GM21381 (cell line): ENCODE measurements around the gene ATG9B.

ENCODE experiments used
- ATAC-seq: cut with Tn5 transposase; IDR thresholded peaks from one replicate; pipeline ENCODE4 v1.9.1; 2021; ENCODE audit warnings: mild to moderate bottlenecking, moderate library complexity; ENCODE audit not compliant: unreplicated experiment

ATG9B gene, protein sequence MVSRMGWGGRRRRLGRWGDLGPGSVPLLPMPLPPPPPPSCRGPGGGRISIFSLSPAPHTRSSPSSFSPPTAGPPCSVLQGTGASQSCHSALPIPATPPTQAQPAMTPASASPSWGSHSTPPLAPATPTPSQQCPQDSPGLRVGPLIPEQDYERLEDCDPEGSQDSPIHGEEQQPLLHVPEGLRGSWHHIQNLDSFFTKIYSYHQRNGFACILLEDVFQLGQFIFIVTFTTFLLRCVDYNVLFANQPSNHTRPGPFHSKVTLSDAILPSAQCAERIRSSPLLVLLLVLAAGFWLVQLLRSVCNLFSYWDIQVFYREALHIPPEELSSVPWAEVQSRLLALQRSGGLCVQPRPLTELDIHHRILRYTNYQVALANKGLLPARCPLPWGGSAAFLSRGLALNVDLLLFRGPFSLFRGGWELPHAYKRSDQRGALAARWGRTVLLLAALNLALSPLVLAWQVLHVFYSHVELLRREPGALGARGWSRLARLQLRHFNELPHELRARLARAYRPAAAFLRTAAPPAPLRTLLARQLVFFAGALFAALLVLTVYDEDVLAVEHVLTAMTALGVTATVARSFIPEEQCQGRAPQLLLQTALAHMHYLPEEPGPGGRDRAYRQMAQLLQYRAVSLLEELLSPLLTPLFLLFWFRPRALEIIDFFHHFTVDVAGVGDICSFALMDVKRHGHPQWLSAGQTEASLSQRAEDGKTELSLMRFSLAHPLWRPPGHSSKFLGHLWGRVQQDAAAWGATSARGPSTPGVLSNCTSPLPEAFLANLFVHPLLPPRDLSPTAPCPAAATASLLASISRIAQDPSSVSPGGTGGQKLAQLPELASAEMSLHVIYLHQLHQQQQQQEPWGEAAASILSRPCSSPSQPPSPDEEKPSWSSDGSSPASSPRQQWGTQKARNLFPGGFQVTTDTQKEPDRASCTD

DNA sequence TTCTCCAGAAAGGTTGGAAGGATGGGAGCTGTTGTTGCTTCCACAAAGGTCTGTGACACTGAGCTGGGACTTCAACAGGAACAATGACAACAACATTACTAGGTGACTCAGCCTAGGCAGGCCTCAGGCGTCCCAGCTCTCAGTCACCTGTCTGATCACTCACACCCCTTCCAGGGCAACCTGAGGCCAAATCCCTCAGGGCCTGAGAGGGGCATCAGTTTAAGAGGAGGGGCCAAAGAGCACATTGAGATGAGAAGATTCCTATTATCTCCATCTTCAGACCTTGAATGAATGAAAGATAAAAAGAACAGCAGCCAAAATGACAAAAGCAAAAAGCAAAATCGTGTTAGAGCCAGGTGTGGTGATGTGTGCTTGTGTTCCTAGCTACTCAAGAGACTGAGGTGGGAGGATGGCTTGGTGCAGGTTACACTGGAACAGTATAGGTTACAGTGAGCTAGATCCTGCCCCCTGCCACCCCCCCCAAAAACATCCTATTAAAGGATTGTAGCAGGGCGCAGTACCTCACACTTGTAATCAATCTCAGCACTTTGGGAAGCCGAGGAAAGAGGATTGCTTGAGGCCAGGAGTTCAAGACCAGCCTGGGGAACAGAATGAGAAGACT is at the start of gene ATG9B:
TSS of gene ATG9B (minus strand) at position 60 of the 622 bp plus-strand sequence. CDS start 71 bp downstream, outside the sequence.
- ATAC-seq = no peak

DNA sequence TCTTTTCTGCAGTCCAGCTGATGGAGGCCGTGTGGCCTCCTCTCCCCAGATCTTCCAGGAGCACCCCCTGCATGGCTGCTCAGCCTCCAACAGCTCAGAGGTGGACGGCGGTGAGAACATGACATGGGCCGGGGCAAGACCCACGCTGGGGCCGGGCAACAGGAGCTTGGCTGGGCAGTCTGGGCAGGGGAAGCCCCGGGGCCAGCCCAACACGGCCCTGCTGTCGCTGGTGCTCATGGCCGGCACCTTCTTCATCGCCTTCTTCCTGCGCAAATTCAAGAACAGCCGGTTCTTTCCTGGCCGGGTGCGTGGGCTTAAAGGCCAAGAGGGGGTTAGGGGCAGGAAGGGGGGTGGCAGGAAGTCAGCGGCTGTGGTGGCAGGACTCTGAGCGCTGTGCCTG is 49.7 kb upstream of the ATG9B start:
- no peak for ATAC-seq

DNA sequence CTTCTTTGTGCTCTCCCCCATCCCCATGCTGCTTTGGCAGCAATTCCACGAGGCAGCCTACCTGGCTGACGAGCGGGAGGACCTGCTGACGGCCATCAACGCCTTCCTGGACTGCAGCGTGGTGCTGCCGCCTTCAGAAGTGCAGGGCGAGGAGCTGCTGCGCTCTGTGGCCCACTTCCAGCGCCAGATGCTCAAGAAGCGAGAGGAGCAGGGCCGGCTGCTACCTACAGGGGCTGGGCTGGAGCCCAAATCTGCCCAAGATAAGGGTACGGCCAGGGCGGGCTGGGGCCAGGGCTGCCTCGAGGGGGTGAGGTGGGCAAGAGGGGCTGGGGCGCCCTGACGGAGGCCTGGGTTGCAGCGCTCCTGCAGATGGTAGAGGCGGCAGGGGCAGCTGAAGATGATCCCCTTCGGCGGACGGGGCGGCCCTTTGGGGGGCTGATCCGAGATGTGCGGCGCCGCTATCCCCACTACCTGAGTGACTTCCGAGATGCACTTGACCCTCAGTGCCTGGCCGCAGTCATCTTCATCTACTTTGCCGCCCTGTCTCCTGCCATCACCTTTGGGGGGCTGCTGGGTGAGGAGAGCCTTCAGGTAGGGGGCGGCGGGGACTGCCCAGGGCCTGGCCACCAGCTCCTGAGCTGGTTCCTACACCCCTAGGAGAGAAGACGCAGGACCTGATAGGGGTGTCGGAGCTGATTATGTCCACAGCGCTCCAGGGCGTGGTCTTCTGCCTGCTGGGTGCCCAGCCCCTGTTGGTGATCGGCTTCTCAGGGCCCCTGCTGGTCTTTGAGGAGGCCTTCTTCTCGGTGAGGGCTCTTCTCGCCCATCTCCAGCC is 47.0 kb upstream of the ATG9B start:
- ATAC-seq = no peak

DNA sequence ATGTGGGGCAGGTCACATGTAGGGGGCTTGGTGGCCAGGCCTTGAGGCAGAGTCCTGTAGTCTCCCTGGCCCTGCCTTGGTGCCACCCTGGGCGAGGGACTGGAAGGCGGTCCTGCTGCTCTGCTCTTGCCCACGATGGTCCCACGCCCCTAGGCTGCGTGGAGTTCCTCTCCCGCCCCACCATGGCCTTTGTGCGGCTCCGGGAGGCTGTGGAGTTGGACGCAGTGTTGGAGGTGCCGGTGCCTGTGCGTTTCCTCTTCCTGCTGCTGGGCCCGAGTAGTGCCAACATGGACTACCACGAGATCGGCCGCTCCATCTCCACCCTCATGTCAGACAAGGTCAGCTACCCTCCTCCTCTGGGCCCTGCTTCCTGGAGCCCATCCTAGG is 46.3 kb upstream of the ATG9B start:
- no peak for ATAC-seq

DNA sequence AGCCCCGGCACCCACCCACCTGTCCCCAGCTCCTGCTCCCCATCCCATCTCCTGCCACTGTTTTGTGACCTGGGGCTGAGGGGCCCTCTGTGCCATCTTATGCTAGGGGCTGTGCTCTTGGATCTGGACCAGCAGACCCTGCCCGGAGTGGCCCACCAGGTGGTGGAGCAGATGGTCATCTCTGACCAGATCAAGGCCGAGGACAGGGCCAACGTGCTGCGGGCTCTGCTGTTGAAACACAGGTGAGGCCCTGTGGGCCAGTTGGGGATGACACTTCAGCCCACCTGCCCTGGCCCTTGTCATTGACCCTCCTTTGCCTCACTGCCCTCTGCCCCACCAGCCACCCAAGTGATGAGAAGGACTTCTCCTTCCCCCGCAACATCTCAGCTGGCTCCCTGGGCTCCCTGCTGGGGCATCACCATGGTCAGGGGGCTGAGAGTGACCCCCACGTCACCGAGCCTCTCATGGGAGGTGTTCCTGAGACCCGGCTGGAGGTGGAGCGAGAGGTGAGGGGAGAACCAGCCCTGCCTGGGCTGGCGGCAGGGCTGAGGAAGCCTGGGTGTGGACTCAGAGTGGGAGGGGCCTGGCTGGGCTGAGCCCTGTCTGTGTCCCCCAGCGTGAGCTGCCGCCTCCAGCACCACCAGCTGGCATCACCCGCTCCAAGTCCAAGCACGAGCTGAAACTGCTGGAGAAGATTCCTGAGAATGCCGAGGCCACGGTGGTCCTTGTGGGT is 45.7 kb upstream of the ATG9B start:
- ATAC-seq = no peak

DNA sequence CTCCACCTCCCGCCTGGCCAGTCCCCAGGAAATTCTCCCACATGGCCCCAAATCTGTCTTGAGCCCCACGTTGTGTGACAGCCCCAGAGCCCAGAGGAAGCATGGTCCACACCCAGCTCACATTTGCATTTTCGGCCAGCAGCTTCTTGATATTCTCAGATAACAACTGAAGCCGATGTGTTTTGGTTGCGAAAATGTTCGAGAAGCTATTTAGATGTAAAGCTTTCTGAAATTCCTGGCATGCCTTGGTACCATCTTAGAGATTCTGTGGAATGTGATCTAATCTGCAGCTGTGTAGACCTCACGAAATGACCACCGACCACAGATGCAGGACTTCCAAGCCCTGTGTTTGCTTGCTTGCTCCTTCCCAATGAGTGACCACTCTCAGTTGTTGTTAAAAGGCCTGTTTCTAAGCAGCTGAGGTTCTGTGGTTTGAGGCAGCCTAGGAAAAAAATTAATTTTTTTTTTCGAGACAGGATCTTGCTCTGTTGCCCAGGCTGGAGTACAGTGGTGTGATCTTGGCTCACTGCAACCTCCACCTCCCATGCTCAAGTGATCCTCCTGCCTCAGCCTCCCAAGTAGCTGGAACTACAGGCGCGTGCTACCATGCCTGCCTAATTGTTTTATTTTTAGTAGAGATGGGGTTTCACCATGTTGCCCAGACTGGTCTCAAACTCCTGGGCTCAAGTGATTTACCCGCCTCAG is 43.9 kb upstream of the ATG9B start:
- no peak for ATAC-seq

DNA sequence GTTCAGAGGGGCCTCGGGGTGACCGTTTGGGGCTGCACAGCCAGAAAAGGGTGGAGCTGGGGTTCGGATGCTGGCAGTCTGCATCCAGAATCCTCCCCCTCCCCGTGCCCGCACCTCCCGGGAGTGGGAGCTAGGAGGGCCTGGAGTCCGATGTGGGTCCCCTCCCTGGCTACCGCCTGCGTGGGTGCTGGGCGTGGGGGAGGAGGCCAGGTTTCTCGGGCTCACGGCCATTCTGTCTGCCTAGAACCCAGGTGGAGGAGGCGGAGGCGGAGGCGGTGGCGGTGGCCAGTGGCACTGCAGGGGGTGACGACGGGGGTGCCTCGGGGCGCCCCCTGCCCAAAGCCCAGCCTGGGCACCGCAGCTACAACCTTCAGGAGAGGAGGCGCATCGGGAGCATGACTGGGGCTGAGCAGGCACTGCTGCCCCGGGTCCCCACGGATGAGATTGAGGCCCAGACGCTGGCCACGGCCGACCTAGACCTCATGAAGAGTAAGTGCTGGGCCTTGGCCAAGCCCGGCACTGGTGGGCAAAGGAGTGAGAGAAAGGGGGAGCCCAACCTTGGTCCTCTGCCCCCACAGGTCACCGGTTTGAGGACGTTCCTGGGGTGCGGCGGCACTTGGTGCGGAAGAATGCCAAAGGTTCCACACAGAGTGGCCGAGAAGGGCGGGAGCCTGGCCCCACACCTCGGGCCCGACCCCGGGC is 42.1 kb upstream of the ATG9B start:
- no peak for ATAC-seq

DNA sequence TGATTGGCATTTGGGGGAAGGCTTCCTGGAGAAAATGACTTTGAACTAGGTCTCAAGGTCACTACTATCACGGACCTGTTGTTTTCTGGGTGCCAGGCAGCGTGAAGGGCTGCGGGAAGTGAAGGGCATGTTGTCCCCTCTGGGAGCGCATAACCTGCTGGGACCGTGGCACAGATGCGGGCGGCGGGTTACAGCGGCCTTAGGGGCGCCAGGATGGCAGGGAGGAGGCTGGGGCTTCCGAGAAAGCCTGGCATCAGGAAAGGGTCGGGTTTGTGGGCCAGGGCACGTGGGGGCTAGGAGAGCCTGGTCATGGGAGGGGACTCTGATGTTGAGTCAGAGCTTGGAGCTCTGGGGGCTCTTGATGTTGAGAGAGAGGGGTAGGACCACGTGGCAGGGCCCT is 41.2 kb upstream of the ATG9B start:
- ATAC-seq = no peak

DNA sequence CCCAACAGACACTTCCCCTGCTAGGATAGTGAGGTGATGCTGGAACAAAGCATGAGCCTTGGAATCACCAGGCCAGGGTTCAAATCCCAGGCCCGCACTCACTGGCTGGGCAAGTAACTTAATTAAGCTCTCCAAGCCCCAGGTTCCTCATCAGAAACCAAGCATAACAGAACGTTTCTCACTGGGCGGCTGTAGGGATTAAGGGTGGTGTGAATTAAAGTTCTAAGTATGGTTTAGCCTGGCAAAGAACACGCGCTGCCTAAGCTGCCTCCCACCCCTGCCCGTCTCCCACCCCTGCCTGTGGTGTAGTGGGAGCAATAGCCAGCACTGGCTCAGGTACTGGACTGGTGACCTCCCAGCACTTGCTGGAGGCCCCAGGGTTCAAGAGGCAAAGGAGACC is 40.7 kb upstream of the ATG9B start:
- ATAC-seq = no peak

DNA sequence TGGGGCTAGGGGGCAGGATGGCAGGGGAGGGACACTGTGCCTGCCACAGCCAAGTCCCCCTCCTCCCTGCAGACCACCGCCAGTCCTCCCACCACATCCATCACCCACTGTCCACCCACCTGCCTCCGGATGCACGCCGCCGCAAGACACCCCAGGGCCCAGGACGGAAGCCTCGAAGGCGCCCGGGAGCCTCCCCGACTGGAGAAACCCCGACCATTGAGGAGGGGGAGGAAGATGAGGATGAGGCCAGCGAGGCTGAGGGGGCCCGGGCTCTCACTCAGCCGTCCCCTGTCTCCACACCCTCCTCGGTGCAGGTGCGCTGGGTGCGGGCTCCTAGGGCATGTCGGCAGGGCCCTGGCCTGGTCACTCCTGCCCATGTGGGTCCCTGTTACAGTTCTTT is 40.2 kb upstream of the ATG9B start:
- no peak for ATAC-seq

DNA sequence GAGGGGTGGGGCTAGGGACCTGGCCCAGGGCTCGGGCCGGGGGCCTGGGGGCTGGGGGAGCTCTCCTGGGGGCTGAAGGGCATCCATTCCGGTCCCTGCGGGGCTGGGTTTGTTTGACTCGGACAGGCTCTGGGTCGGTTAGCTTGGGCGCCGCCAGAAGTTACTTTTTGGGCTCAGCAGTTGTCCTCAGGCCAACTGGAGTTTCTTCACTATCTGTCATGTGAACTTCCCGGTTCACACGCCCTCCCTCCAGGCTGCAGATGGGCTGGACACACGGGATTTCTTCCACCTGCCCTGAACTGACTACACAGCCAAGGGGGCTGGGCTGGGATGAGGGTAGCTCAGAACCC is 38.9 kb upstream of the ATG9B start:
- ATAC-seq = no peak

DNA sequence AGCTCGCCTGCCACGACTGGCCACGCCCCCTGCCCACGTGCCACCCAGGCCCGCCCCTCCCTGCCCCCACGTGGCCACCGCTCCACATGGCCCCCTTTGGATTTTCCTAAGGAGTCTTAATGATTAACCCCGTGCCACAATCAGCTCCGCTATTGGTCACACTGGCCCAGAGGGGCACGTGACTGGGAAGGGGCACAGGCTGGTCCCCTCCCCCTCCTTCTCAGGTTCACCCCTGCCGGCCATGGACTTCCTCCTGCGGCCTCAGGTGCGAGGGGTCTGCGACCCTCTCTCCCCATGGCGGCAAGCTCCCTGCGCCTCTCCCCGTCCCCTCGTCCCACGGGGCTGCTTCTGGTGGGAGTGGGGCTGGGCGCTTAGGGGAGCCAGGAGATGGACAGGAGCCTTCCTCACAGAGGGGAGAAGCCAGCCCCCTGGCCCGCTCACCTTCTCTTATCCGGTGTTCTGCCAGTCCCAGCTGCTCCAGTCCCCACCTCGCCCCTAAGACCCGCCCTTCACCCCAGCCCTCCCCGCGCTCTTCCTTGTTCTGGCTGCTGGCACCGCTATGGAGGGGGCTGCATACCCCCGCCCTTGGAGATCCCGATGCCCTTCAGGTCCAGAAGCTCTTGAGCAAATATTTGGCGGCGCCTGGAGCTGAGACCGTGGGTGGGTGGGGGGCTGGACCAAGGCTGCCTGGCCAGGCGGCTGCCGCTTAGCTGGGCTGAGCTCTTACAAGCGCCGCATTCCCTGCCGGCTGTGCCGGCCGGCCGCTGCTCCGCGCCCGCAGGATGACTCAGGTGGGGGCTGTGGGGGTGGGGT is 38.3 kb upstream of the ATG9B start:
- ATAC-seq = no peak

DNA sequence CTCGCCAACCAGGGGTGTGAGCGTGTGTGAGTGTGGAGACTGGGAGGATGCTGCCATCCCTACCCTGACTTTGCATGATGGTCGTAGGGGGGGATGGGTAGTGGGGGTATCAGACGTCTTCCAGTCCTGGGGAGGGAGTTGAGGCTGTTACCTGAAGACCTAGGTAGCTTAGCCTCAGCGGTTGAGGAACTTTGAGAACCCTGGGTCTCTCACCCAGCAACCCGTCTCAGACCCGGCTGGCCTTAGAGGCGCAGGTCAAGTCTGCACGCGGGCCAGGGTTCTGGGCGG is 37.8 kb upstream of the ATG9B start:
- no peak for ATAC-seq

DNA sequence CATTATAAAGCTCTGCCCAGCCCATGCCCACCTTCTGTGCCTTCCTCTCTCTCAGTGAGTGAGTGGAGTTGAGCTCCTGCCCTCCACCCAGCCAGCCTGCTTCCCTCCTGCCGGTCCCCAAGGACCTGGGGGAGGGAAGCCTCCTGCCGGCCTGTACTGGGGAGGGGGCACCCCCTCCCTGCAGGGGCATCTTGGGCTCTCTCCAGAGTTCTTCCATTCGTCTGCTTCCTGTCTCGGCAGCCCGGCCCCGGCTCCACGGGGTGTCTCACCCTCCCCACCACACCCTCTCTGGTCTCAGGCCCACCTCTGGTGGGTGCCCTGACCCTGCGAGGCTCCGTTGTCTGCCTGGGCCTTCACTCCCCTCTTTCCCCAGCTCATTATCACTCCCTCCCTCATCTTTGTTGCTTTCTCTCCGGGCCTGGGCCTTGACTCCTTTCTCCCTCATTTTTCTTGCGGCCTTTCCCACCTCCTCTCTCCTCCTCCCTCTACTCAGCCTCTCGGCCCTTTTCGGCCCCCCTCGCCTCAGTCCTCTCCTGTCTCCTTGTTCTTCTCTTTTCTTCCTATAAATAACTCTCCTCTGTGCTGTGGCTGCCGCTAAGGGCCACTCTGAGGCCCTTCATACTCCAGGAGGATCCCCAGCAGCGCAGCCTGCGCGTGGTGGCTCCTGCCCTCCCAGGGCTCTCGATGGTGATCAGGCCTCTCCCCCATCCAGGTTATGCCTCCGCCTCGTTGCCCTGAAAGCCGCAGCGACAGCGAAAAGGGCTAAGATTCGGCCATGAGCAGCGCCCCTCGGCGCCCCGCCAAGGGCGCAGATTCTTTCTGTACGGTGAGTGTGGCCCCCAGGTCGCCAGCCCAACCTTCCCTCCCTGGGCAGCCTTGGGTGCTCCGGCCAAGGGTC is 37.2 kb upstream of the ATG9B start:
- ATAC-seq = no peak

DNA sequence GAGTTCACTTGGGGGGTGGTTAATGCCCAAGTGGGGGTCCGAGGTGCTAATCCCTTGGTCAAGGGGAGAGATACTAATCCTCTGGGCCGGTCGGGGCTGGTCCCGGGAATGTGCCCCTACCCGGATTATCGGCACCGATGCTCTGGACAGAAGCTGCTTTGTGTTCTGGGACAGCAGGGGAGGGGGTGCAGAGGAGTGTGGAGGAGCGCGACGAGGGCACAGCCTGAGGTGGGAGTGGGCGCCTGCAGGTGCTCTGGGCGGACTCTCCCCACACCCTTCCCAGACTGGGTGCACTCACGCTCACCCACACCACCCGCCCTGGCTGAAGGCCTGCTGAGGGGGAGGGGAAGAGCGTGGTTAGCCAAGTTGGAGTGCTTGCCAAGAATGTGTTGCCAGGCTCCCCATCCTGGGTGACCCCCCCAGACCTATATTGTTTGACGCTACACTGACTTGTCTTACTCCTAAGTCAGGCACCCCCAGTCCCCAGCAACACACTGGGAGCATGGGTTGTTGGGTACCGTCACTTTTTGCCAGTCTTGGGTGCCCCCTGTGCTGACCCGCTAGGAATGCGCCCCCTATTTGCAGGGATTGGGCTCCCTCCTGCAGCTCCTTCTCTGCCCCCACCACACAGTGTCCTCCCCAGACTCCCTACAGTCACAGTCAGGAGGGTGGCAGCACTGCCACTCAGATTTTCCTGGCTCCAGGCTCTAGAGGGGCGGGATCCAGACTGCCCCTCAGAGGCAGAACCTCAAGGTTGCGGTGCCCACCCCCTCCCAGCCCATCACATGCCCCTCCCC is 36.3 kb upstream of the ATG9B start:
- ATAC-seq = no peak

DNA sequence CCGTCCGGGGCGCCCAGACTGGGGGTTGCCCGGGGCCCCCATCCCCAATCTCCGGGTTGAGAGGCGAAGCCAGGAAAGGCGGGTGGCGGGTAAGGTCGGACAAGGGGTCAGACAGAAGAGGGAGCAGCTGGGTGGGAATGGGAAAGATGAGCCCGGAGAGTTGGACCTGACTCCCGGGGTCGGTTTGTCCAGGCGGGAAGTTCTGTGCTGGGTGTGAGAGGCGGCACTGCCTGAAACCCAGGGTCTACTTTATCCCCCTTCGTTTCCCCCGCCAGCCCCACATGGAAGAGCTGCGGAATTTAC is 35.8 kb upstream of the ATG9B start:
- no peak for ATAC-seq
